GM21825 (cell line): Measurements from ENCODE around the gene TMCC1.
"Not testable (repeated sequence)": the region's sequence is repeated elsewhere in the genome, so short reads cannot be mapped to it uniquely, and the experiment has no call there.

ENCODE experiments used
- ATAC-seq: cut with Tn5 transposase; IDR thresholded peaks from one replicate; pipeline ENCODE4 v1.9.1; 2021; ENCODE audit warnings: mild to moderate bottlenecking, moderate library complexity; ENCODE audit not compliant: unreplicated experiment

Gene TMCC1

DNA sequence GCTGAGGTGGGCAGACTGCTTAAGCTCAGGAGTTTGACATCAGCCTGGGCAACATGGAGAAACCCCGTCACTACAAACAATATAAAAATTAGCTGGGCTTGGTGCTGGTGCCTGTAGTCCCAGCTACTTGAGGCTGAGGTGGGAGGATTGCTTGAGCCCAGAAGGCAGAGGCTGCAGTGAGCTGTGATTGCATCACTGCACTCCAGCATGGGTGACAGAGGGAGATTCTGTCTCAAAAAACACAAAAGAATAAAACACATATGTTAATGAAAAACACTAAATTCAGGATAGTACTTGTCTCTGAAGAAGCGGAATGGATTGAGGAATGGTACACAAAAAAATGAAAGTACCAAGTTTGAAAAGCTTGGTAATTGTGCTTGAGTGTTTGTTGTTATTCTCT is 159.1 kb downstream of the TMCC1 start:
- ATAC-seq: no peak

DNA sequence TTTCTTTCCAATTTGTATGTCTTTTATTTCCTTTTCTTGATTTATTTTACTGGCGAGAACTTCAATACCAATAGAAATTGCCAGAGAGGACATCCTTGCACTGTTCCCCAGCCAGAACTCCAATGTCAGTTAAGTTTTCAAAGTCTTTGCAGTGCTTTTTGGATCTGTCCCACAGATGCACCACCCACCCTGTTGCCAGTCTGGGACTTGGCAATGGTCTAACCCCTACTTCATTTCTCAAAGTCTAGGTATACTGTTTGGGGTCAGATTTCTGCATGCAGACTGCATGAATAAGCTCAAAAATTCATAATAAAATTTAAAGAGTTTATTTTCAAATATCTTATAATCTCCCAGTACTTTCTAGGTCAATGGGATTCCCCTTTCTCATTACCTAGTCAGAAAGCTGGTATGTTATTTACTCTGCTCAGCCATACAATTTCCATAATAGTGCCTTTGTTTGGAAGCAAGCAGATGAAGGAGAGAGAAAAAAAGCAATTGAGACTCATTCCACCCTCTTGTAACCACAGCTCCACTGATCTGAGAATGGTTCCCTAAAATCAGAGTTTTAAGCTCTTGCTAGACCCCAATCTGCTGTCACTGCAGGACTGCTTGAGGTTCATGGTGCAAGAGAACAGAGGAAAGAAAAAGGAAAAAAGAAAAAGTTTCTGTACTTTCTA is 161.2 kb downstream of the TMCC1 start:
- ATAC-seq: no peak

- ATAC-seq: no peak
These were observed 165.8 kb downstream of the TMCC1 start for GRCh38 chr3:129727707-129728106.

GRCh38 chr3:129723558-129724324 is 169.8 kb downstream of the TMCC1 start:
- ATAC-seq: no peak

DNA sequence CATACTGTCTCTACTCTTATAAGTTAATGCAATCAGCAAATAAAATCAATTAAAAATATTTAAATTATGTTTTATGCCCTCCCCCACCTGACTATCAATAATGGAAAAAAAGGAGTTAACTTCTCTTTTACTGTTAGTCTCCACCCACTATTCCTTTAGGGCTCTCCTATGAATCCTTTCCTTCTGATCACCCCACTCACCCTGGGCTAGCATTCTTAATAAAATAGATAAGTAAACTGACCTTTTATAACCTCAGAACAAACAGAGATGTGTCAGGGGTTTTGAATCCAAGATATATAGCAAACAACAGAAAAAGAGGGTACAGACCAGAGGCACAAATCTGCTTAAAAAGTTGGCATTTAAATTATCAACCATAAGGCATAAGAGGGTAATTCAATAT is 171.0 kb downstream of the TMCC1 start:
- no peak for ATAC-seq

DNA sequence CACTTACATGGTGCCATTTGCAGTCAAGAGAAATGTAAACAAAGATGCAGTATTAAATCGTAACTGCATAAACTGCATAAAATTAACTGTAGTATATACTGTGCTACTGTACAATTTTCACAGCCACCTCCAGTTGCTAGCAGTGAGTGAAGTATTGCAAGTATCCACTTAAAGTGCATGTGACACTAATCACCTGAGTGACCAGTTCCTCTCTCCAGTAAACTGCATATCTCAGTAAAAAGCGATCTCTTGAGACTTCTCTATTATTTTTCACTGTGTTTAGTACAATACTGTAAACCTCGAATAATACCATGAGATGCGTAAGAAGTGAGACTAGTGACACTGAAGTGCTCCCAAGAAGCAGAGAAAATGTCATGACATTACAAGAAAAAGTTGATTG is 175.3 kb downstream of the TMCC1 start:
- ATAC-seq: no peak

- ATAC-seq: no peak
These were observed 177.7 kb downstream of the TMCC1 start for GRCh38 chr3:129715854-129716253.

DNA sequence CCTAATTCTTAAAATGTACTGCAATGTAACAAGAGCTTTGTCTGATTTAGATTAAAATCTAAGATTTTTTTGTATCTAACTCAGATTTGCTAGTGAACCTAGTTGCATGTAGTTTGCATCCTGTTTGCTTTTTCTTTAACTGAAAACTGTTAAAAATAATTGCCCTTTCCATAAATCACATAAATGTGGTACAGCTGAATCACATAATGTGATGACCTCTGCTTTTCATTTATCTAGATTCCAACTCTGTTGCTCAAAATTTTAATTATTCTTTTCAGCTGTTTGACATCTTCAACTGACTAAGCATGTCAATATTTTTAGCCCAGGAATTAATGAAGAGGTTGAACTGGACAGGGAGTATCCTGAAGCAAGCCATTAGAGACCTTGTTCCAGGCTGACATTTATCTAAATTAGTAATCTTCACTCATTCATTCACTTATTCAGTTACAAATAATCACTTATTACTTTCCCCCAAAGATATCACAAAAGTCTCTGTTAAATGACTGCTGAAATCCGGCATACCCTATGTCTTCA is 185.1 kb downstream of the TMCC1 start:
- no peak for ATAC-seq

DNA sequence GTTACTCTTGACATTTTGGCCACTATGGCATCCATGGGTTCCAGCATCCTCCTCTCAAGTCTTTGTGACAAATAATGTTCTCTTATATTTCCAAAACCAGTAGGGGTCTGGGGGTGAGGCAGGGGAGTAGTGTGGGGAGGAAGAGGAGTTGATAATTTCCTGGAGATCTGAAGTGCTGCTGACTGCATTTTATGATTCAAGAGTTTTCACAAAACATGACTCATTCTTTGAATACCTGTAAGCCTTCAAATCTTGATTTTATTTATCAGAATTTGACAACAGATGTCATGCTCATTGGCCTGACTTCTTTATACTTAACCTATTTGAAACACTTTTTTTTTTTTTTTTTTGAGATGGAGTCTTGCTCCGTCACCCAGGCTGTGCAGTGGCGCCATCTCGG is 188.2 kb downstream of the TMCC1 start:
- no peak for ATAC-seq

DNA sequence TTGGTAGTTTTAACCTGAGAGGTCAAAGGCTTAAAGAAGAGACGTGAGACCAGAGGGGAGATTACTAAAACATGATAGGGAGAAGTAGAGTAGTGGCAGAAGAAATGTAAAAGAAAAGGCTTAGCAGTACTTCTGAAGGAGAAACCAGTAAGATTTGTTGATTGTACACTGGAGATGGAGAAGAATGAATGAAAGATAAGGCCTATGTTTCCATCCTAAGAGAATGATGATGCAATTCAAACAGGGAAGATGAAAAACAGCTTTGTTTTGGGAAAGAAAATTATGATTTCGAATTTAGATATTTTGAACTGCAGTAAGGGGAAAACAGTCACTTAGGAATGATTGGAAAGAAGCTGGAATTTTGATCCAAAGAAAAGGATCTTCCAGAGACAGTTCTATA is 189.6 kb downstream of the TMCC1 start:
- no peak for ATAC-seq

DNA sequence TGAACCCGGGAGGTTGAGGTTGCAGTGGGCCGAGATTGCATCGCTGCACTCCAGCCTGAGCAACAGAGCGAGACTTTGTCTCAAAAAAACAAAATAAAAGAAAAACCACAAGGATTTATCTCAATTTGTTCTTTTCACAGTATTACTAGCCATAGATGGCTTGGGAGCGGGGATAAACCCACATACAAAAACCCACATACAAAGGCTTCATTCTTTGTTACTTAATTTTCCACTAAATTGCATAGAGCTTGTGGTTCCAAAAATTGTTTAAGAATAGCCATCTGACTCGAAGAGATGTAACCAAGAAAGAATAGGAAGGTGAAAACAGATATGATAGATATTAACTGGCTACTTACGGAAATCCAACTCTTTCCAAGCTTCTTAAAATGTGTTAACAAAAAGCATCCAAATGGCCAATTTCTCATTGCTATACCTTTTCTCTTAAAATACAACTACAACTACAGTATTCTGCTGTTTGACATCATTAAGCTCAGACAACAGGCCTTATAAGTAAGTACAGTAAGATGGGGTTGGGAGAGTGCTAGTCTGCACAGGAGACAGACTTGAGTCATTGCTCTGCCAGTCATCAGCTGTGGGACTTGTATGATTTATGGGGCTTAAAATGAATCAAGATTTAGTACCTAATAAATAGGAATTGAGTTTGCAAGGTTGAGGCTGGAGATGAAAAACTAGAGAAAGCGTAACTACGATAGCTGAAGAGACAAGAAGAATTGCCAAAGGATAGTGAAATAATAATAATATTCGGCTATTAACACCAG is 190.4 kb downstream of the TMCC1 start:
- ATAC-seq: no peak

GRCh38 chr3:129701161-129701560 is 192.3 kb downstream of the TMCC1 start:
- ATAC-seq: no peak

GRCh38 chr3:129699612-129700011 is 193.9 kb downstream of the TMCC1 start:
- ATAC-seq: no peak

GRCh38 chr3:129699199-129699598 is 194.3 kb downstream of the TMCC1 start:
- no peak for ATAC-seq

DNA sequence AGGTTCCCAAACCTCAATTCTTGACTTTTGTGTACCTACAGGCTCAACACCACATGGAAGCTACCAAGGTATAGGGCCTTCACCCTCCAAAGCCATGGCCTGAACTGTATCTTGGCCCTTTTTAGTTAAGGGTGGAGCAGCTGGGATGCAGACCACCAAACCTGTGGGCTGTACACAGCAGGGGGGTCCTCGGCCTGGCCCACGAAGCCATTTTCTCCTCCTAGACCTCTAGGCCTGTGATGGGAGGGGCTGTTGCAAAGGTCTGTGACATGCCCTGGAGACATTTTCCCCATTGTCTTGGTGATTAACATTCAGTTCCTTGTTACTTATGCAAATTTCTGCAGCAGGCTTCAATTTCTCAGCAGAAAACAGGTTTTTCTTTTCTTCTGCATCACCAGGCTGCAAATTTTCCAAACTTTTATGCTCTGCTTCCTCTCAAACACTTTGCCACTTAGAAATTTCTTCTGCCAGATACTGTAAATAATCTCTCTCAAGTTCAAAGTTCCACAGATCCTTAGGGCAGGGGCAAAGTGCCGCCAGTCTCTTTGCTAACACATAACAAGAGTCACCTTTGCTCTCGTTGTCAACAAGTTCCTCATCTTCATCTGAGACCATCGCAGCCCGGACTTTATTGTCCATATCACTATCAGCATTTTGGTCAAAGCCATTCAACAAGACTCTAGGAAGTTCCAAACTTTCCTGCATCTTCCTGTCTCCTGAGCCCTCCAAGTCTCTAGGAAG is 196.1 kb downstream of the TMCC1 start:
- no peak for ATAC-seq

- not testable (repeated sequence) for ATAC-seq
These were observed 197.1 kb downstream of the TMCC1 start for GRCh38 chr3:129696430-129696829.

- no peak for ATAC-seq
These were observed 198.3 kb downstream of the TMCC1 start for GRCh38 chr3:129695230-129695629.

GRCh38 chr3:129694228-129694627 is 199.3 kb downstream of the TMCC1 start:
- no peak for ATAC-seq

DNA sequence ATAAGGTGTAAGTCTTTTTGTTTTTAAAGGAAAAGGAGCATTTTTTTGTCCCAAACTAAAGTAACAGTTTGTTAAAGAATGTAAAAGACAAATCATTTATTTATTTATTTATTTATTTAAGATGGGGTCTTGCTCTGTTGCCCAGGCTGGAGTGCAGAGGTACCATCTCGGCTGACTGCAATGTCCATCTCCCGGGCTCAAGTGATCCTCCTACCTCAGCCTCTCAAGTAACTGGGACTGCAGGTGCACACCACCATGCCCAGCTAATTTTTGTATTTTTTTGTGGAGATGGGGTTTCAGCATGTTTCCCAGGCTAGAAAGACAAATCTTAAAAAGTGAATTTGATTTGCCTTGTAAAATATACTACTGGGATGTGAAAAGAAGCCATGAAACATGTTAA is 200.8 kb downstream of the TMCC1 start:
- no peak for ATAC-seq

DNA sequence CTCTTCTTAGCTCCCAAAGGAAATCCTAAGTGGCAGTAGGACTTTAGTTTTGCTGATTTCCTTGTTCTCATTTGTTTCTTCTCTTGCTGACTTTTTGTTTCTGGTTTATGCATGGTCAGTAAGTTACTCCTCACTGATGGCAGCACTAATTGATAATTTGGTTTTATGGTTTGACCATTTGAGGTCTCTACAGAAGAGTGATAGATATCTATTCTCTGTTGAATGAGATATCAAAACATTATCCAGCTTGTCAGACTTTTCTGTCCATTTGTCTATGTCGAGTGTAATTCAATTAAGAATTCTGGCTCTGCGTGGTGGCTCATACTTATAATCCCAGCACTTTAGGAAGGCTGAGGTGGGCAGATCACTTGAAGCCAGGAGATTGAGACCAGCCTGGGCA is 202.5 kb downstream of the TMCC1 start:
- ATAC-seq: no peak

- ATAC-seq: peak; percentile 78
These were observed 203.1 kb downstream of the TMCC1 start for GRCh38 chr3:129690406-129690805.
